Stimulated activated effector memory CD8-positive, alpha-beta T cell treated with anti-CD3 and anti-CD28 coated beads, Interleukin-12 subunit alpha, Interleukin-12 subunit beta, amount 100 ng/mL, for 72 hours (primary cell): ENCODE measurements around the gene PUM1.
"Not testable (repeated sequence)": the region's sequence is repeated elsewhere in the genome, so short reads cannot be mapped to it uniquely, and the experiment has no call there.

Experiments
- ATAC-seq: fragments of 150-1000 bp; cut with Tn5 transposase; 2 replicates; pipeline ENCODE4 v1.10.0; 2021
- DNase-seq, 2 donors: peaks; one replicate each; pipeline ENCODE4 v3.0.0; 2021 to 2022; ENCODE audit warnings: low spot score in 2 of 2
- H3K27ac Mint-ChIP-seq: one replicate; pipeline ENCODE4 v1.8.0; 2022; ENCODE audit warnings: mild to moderate bottlenecking, mixed read lengths
- H3K36me3 Mint-ChIP-seq: one replicate; pipeline ENCODE4 v1.8.0; 2022; ENCODE audit warnings: mild to moderate bottlenecking, mixed read lengths
- H3K4me1 Mint-ChIP-seq: one replicate; pipeline ENCODE4 v1.8.0; 2022; ENCODE audit warnings: mixed read lengths
- H3K4me3 Mint-ChIP-seq: one replicate; pipeline ENCODE4 v1.8.0; 2022; ENCODE audit warnings: mild to moderate bottlenecking, mixed read lengths
- H3K9me3 Mint-ChIP-seq: one replicate; pipeline ENCODE4 v1.8.0; 2022; ENCODE audit warnings: mixed read lengths

PUM1 gene

DNA sequence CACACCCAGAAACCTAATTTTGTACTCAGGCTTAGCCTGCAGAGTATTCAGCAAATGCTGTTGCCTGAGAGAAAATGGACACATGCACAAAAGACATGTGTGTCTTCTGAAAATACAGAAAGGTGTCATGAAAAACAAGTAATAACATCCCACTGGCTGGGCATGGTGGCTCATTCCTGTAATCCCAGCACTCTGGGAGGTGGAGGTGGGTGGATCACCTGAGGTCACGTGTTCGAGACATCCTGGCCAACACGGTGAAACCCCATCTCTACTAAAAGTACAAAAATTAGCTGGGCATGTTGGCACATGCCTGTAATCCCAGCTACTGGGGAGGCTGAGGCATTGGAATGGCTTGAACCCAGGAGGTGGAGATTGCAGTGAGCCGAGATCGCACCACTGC lies 18.0 kb downstream of the PUM1 start:
- not testable (repeated sequence) for H3K4me3 Mint-ChIP-seq, ATAC-seq, H3K9me3 Mint-ChIP-seq, DNase-seq
- Mint-ChIP-seq H3K27ac (peak overlapping the region; percentile 52), H3K4me1 (peaks cover 28% of the 10 kb centered on the region), H3K36me3 (peaks cover 99% of the 10 kb centered on the region)

DNA sequence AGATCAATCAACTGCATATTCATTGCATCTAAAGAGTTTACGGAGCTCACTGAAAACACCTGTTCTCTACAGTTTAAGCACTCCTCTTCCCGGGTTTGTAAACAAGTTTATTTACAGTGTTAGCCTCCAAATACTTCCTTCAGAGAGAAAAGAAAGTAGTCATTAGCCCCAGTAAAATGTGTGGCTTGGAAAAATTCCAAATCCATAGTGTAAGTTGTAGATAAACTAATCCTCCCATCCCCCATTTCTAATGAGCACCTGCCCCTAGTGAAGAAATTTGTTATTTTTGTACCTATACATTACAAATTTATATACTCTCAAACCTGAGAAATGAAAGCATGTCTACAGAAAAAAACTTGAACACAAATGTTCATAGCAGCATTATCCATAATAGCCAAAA lies 21.9 kb downstream of the PUM1 start:
- H3K4me1 Mint-ChIP-seq: peaks cover 41% of the 10 kb centered on the region
- no peak overlapping the region for H3K4me3 Mint-ChIP-seq
- no peak overlapping the region for H3K27ac Mint-ChIP-seq
- no peaks in the 10 kb centered on the region for H3K9me3 Mint-ChIP-seq
- peaks cover 79% of the 10 kb centered on the region for H3K36me3 Mint-ChIP-seq
- ATAC-seq (no peak), DNase-seq (no peak)

DNA sequence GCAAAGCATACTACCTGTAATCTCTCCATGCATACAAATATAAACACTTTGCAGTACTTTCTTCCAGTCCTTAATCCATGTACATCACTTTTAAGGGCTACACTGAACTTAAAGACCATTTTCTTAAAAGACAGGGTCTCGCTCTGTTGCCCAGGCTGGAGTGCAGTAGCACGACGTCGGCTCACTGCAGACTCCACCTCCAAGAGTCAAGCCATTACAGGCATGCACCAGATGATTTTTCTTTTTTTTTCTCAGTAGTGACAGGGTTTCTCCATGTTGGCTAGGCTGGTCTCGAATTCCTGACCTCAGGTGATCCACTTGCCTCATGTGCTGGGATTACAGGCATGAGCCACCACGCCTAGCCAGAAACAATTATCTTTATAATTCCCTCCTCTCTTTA lies 22.9 kb downstream of the PUM1 start:
- DNase-seq (no peak), ATAC-seq (no peak)
- H3K36me3 Mint-ChIP-seq: peaks cover 79% of the 10 kb centered on the region
- H3K4me1 Mint-ChIP-seq: peaks cover 50% of the 10 kb centered on the region
- no peaks in the 10 kb centered on the region for H3K9me3 Mint-ChIP-seq
- no peak overlapping the region for H3K27ac Mint-ChIP-seq
- no peak overlapping the region for H3K4me3 Mint-ChIP-seq

DNA sequence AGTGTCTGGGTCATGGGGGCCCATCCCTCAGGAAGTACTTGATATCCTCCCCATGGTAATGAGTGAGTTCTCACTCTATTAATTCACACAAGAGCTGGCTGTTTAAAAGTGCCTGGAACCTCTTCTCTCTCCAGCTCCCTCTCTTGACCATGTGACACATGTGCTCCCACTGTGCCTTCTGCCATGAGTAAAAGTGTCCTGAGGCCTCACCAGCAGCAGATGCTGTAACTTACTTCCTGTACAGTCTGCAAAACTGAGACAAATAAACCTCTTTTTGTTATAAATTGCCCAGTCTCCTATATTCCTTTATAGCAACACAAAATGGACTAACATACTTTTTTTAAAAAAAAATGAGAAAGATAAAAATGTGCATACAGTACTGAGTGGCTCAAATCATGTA lies 24.0 kb downstream of the PUM1 start:
- H3K36me3 Mint-ChIP-seq: peaks cover 79% of the 10 kb centered on the region
- ATAC-seq (no peak), DNase-seq (no peak)
- H3K4me1 Mint-ChIP-seq: peaks cover 50% of the 10 kb centered on the region
- H3K9me3 Mint-ChIP-seq: no peaks in the 10 kb centered on the region
- H3K27ac Mint-ChIP-seq: no peak overlapping the region
- no peak overlapping the region for H3K4me3 Mint-ChIP-seq

DNA sequence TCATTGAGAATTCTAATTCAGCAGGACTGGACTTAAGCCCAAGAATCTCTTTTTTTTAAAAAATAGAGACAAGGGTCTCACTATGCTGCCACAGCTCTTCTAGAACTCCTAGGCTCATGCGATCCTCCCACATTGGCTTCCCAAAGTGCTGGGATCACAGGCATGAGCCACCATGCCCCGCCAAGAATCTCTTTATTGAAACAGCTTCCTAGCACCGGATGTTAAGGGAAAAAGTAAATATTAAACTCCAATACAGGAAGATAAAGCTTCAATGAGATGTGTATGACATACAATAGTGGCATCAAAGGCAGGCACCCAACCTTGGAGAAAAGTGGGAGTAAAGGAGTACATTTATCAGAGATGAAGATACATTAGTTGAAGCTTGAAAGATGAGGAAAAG lies 25.5 kb downstream of the PUM1 start:
- DNase-seq: no peak
- no peak for ATAC-seq
- Mint-ChIP-seq H3K9me3 (no peaks in the 10 kb centered on the region), H3K27ac (no peak overlapping the region), H3K4me1 (peaks cover 58% of the 10 kb centered on the region), H3K36me3 (peaks cover 79% of the 10 kb centered on the region), H3K4me3 (no peak overlapping the region)

DNA sequence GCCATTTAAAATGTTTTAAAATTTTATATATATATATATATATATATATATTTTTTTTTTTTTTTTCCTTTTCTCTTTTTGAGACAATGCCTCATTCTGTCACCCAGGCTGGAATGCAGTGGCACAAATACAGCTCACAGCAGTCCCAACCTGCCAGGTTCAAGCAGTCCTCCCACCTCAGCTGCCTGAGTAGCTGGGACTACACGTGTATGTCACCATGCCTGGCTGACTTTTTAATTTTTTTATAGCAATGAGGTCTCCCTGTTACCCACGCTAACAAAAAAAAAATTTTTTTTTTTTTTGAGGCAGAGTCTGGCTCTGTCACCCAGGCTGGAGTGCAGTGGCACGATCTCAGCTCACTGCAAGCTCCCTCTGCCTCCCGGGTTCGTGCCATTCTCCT lies 26.6 kb downstream of the PUM1 start:
- Mint-ChIP-seq H3K36me3 (peaks cover 75% of the 10 kb centered on the region), H3K4me1 (peaks cover 67% of the 10 kb centered on the region)
- ATAC-seq, H3K4me3 Mint-ChIP-seq, H3K9me3 Mint-ChIP-seq, DNase-seq, H3K27ac Mint-ChIP-seq: not testable (repeated sequence)

DNA sequence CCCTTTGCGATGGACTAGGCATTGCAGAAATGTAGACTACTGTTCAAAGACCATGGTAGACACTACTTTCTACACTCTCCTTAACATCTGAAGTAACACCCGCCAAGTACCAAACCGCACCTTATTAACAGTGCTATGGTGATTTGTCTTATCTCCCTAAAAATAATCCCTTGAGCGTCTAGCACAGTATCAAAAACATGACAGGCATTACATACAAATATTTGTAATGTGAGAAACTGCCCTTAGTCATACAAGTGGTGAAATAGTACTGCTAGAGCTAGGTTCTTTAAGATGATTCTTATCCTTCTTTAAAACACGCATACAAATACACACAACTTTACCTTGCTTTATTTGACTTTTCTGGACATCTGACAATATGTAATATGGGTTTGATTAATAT lies 27.2 kb downstream of the PUM1 start:
- ATAC-seq (no peak), DNase-seq (no peak)
- no peaks in the 10 kb centered on the region for H3K9me3 Mint-ChIP-seq
- H3K4me1 Mint-ChIP-seq: peaks cover 63% of the 10 kb centered on the region
- H3K4me3 Mint-ChIP-seq: no peak overlapping the region
- no peak overlapping the region for H3K27ac Mint-ChIP-seq
- peaks cover 75% of the 10 kb centered on the region for H3K36me3 Mint-ChIP-seq

DNA sequence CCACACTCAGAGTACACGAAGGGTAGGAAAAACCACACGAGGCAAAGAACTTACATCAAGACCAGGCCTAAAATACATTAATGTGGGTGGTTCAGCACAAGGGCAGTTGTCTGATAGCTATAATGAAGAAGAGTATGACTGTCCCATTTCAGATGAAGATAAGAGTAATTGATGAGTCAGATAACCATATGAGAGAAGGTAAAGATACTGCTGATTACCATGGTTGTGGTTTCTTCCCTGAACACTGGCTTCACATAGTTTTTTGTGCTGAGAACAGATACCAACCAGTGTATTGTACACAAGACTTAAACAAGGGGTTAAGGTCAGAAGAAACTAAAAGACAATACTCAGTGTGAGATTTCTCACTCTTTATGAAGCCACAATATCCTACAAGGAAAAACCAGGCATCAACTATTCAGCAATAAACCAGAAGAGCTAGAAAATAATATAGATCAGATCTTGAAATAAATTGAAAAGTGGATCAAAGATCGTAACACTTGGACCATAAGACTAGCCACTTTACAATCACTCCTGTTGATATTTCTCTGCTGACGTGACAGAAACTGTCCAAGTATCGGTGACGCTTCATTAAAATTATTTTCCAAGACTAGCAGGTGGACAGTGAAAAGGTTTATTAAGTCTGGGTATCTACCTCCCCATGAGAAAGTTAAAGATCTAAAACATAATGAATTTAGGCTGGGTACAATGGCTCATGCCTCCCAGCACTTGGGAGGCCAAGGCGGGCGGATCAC lies 28.6 kb downstream of the PUM1 start:
- peak overlapping the region; percentile 8 for H3K27ac Mint-ChIP-seq
- DNase-seq (no peak), ATAC-seq (peak; percentile 99)
- no peaks in the 10 kb centered on the region for H3K9me3 Mint-ChIP-seq
- H3K36me3 Mint-ChIP-seq: peaks cover 75% of the 10 kb centered on the region
- H3K4me3 Mint-ChIP-seq: peak overlapping the region; percentile 2
- peaks cover 59% of the 10 kb centered on the region for H3K4me1 Mint-ChIP-seq

DNA sequence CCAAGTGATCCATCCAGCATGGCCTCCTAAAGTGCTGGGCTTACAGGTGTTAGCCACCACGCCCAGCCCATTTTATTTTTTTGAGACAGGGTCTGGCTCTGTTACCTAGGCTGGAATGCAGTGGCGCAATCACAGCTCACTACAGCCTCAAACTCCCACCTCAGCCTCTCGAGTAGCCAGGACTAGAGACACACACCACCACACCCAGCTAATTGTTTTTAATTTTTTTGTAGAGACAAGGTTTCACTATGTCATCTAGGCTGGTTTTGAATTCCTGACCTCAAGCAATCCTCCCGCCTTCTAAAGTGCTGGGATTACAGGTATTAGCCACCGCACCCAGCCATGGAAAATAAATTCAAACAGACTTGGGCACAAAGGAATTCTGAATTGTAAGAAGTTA lies 31.9 kb downstream of the PUM1 start:
- no peaks in the 10 kb centered on the region for H3K9me3 Mint-ChIP-seq
- DNase-seq (no peak), ATAC-seq (no peak)
- no peak overlapping the region for H3K27ac Mint-ChIP-seq
- peaks cover 92% of the 10 kb centered on the region for H3K36me3 Mint-ChIP-seq
- H3K4me3 Mint-ChIP-seq: no peak overlapping the region
- H3K4me1 Mint-ChIP-seq: peaks cover 69% of the 10 kb centered on the region

DNA sequence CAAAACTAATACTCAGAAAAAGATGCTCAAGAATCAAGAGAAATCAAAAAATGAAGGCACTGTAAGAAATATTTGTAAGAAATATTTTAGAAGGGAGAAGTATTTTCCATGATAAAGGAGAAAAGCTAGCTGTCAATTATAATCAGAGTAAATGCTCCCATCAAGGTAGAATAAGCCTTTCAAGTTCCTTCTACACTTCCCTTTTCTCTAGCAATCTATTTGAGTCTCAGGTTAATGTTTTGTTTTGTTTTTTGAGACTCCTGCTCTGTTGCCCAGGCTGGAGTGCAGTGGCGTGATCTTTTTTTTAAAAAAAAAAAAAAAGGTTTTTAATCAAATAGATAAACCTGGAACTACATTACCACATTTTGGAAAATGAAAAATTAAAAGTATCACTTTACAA lies 33.3 kb downstream of the PUM1 start:
- Mint-ChIP-seq H3K36me3 (peaks cover 92% of the 10 kb centered on the region), H3K4me1 (peaks cover 71% of the 10 kb centered on the region), H3K9me3 (no peaks in the 10 kb centered on the region), H3K4me3 (no peak overlapping the region), H3K27ac (peak overlapping the region; percentile 36)
- no peak for ATAC-seq
- DNase-seq: no peak

DNA sequence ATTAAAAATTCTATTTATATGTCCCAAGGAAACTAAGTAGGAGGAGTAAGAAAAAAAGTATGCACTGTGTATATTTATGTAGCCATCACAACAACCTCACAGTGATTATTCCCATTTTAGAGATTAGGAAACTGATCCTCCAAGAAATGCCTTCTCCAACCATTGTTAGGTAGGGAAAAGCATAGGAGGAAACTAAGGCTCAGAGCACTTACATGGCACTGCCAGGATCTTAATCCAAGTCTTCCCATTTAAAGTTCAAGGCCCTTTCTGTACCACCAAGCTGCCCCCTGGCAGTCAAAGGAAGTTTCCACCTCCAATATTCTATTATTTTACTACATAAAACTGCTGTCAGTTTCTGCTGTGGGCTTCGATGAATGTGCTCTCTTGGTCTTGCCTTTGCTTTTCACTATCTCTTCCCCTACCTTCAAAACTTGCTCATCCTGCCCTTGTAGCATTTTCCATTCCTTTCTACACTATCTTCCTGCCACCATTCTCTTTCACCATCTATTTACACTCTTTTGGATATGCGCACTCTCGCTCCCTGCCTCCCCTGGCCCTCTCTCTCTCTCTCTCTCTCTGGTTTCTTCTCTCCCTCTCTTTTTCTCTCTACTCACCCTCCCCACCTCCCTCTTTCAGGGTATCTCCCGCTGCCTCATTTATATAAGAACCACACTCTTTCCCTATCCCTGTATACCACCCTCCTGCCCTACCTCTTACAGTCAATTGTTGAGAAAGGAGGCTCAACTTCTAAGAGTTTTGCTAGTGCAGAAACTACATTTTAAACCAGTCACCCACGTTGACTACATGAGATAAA lies 34.0 kb downstream of the PUM1 start:
- H3K4me1 Mint-ChIP-seq: peaks cover 68% of the 10 kb centered on the region
- DNase-seq (no peak), ATAC-seq (no peak)
- H3K9me3 Mint-ChIP-seq: no peaks in the 10 kb centered on the region
- no peak overlapping the region for H3K4me3 Mint-ChIP-seq
- peak overlapping the region; percentile 36 for H3K27ac Mint-ChIP-seq
- H3K36me3 Mint-ChIP-seq: peaks cover 92% of the 10 kb centered on the region

DNA sequence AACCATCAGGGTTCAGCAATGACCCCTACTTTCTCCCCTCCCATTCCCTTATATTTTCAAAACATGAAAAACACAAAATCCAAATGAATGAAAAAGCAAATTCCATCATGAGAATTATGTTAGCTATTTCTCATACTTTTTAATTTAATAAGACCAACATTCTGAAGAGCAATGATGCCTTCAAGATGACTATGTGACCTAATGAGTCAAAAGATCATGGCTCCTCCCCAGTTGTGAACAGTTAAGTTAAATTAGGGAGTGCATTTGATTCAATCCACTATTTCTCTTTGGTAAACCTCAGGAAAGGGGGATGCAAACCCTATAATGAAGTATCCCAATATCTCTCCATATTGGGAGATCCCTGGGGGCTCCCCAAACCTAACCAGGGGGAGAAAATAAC lies 36.5 kb downstream of the PUM1 start:
- Mint-ChIP-seq H3K4me1 (peaks cover 69% of the 10 kb centered on the region), H3K27ac (peak overlapping the region; percentile 5), H3K4me3 (no peak overlapping the region), H3K9me3 (no peaks in the 10 kb centered on the region), H3K36me3 (peaks cover 96% of the 10 kb centered on the region)
- no peak for ATAC-seq
- DNase-seq: no peak

DNA sequence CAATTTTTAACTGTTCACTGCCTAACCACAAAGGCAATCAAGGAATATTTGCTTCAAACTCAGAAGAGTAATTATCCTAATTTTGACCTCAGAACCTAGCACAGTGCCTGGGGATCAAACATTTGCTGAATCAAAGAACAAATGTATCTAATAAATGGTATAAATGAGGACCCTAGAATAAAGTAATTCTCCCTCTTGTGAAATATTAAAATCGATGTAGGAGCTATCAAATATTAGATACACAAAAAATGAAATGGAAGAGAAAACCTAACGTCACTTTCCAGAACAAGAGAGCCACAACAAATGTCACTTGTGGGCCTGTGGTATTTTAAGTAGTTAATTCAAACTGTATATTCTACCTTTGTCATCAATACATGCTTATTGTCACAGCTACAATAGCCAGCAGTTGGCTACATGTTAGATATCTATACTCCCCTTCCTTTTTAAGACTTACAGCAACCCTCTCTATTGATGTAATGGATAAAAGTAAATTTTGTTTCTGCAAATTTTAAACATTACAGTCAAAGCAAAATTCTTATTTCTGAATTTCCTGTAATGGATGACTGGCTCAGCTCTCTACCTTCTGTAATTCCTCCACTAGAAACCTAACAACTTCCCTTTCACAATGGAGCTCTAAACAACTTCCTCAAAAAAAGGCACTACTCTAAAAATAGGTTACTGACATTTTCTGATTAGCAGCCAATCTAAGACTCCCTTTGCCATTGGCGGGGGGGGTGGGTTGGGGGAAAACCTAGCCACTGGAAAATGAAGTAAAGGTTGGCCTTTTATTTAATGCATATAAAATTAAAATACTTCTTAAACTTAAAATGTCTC lies 37.6 kb downstream of the PUM1 start:
- peaks cover 94% of the 10 kb centered on the region for H3K36me3 Mint-ChIP-seq
- H3K27ac Mint-ChIP-seq: peak overlapping the region; percentile 5
- H3K4me3 Mint-ChIP-seq: no peak overlapping the region

DNA sequence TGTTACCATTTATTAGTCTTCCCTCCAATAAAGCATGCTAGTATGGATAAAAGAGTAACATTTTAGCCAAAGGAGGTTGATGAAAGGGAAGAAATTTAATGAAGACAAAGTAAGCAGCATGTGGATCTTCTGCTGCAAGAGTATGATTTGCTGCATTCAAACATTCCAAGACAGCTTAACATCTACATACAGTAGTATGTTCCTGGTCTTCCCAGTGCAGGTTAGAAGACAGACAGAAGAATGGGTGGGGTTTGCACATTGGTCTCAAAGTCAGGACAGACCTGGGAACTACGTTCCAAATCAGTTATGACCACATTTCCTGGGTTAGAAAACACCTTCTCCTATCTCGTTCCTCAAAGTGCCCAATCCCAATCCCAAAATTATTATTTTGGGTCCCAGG lies 43.3 kb downstream of the PUM1 start:
- Mint-ChIP-seq H3K9me3 (no peaks in the 10 kb centered on the region), H3K4me1 (peaks cover 74% of the 10 kb centered on the region), H3K36me3 (peaks cover 75% of the 10 kb centered on the region), H3K4me3 (no peak overlapping the region), H3K27ac (no peak overlapping the region)
- DNase-seq (no peak), ATAC-seq (no peak)

More for the DNA sequence above, 37.6 kb downstream of the PUM1 start:
- Mint-ChIP-seq H3K9me3 (no peaks in the 10 kb centered on the region), H3K4me1 (peaks cover 76% of the 10 kb centered on the region)
- ATAC-seq (no peak), DNase-seq (no peak)

DNA sequence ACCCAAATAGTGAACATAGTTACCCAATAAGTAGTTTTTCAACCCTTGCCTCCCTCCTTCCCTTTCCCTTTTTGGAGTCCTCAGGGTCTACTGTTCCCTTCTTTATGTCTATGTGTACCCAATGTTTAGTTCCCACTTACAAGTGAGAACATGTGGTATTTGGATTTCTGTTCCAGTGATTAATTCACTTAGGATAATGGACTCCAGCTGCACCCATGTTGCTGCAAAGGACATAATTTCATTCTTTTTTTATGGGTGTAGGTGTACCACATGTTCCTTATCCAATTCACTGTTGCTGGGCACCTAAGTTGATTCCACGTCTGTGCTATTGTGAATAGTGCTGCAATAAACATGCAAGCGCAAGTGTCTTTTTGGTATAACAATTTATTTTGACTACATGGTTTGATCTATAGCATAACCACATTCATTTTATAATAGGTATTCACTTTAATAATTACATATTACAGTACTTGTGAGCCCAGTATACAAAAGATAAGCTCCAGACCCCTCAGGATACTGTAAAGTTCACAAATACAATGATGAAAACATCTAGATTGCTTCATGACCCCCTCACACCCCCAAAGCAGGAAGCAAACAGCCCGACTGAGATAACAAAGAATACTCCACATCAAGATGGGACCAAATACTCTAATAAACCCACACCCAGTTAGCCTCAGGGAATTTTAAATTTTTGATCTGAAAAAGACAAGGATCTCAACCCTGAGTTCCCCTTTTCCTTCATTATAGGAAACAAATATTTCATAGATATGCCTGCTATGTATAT lies 45.3 kb downstream of the PUM1 start:
- Mint-ChIP-seq H3K36me3 (peaks cover 76% of the 10 kb centered on the region), H3K4me3 (no peak overlapping the region), H3K4me1 (peaks cover 67% of the 10 kb centered on the region), H3K9me3 (no peaks in the 10 kb centered on the region), H3K27ac (peak overlapping the region; percentile 12)
- ATAC-seq (no peak), DNase-seq (no peak)
